Trophoblast cell (in vitro differentiated cells and primary cell): ENCODE measurements around the gene PCDHA10.
"Not testable (repeated sequence)": the region's sequence is repeated elsewhere in the genome, so short reads cannot be mapped to it uniquely, and the experiment has no call there.

Experiments
- DNase-seq, 2 donors: peaks; one replicate each; pipeline ENCODE4 v3.0.0-alpha.2; 2016
- H2AFZ ChIP-seq: 2 replicates; pipeline ENCODE4 v1.6.1; 2013; ENCODE audit warnings: low read length, moderate library complexity, mild to moderate bottlenecking; ENCODE audit not compliant: insufficient read depth, poor library complexity
- H2AK5ac ChIP-seq: 2 replicates; pipeline ENCODE4 v1.6.1; 2013; ENCODE audit warnings: mild to moderate bottlenecking, low read length
- H2BK120ac ChIP-seq: 2 replicates; pipeline ENCODE4 v1.6.1; 2013; ENCODE audit warnings: low read length, mild to moderate bottlenecking, moderate library complexity; ENCODE audit not compliant: insufficient read depth, poor library complexity
- H2BK12ac ChIP-seq: 2 replicates; pipeline ENCODE4 v1.6.1; 2013; ENCODE audit warnings: mild to moderate bottlenecking, low read length, moderate library complexity
- H2BK5ac ChIP-seq: 2 replicates; pipeline ENCODE4 v1.6.1; 2013; ENCODE audit warnings: low read length, low read depth, moderate library complexity, mild to moderate bottlenecking; ENCODE audit not compliant: poor library complexity
- H3K14ac ChIP-seq: 2 replicates; pipeline ENCODE4 v1.6.1; 2013; ENCODE audit warnings: mild to moderate bottlenecking, low read length
- H3K18ac ChIP-seq: 2 replicates; pipeline ENCODE4 v1.6.1; 2013; ENCODE audit warnings: mild to moderate bottlenecking, low read length
- H3K23ac ChIP-seq: 2 replicates; pipeline ENCODE4 v1.6.1; 2013; ENCODE audit warnings: low read length
- H3K27ac ChIP-seq: 2 replicates; pipeline ENCODE4 v1.5.1; 2013; ENCODE audit warnings: low read depth, mild to moderate bottlenecking, inconsistent platforms, low read length, moderate library complexity
- H3K27me3 ChIP-seq: 2 replicates; pipeline ENCODE4 v1.6.1; 2013; ENCODE audit warnings: inconsistent platforms, mild to moderate bottlenecking, low read length, moderate library complexity; ENCODE audit not compliant: insufficient read depth
- H3K36me3 ChIP-seq, 2 experiments: 1 replicate in 1 of 2; 2 replicates in 1 of 2; pipeline ENCODE4 v1.6.1; 2013; ENCODE audit warnings: low read length in 2 of 2, mild to moderate bottlenecking in 2 of 2, moderate library complexity in 1 of 2; ENCODE audit not compliant: insufficient read depth in 2 of 2, control insufficient read depth in 1 of 2
- H3K4ac ChIP-seq: 2 replicates; pipeline ENCODE4 v1.6.1; 2013; ENCODE audit warnings: low read depth, mild to moderate bottlenecking, low read length, moderate library complexity
- H3K4me1 ChIP-seq, 2 experiments: 1 replicate in 1 of 2; 2 replicates in 1 of 2; pipeline ENCODE4 v1.6.1; 2013; ENCODE audit warnings: low read length in 2 of 2, mild to moderate bottlenecking in 2 of 2, moderate library complexity in 1 of 2; ENCODE audit not compliant: insufficient read depth in 2 of 2, control insufficient read depth in 1 of 2
- H3K4me2 ChIP-seq: 2 replicates; pipeline ENCODE4 v1.6.1; 2013; ENCODE audit warnings: inconsistent platforms, mild to moderate bottlenecking, low read length, moderate library complexity
- H3K4me3 ChIP-seq: 2 replicates; pipeline ENCODE4 v1.5.1; 2013; ENCODE audit warnings: mild to moderate bottlenecking, low read depth, low read length, inconsistent platforms
- H3K79me1 ChIP-seq: one replicate; pipeline ENCODE4 v1.6.1; 2013; ENCODE audit warnings: low read length
- H3K79me2 ChIP-seq: 2 replicates; pipeline ENCODE4 v1.6.1; 2013; ENCODE audit warnings: low read length, mild to moderate bottlenecking; ENCODE audit not compliant: control insufficient read depth, insufficient read depth, poor library complexity
- H3K9ac ChIP-seq: 2 replicates; pipeline ENCODE4 v1.6.1; 2013; ENCODE audit warnings: mild to moderate bottlenecking, low read length
- H3K9me3 ChIP-seq: 2 replicates; pipeline ENCODE4 v1.6.1; 2013; ENCODE audit warnings: low read depth, mild to moderate bottlenecking, control low read depth, inconsistent platforms, low read length; ENCODE audit not compliant: insufficient read depth
- H4K12ac ChIP-seq: 2 replicates; pipeline ENCODE4 v1.6.1; 2013; ENCODE audit warnings: low read depth, mild to moderate bottlenecking, low read length, moderate library complexity
- H4K8ac ChIP-seq: 2 replicates; pipeline ENCODE4 v1.6.1; 2013; ENCODE audit warnings: low read depth, mild to moderate bottlenecking, low read length, moderate library complexity
- H4K91ac ChIP-seq: one replicate; pipeline ENCODE4 v1.6.1; 2013; ENCODE audit warnings: low read depth, mild to moderate bottlenecking, low read length, moderate library complexity
- WGBS: extraction: QIAGEN DNeasy Blood & Tissue Kit; methylation state at CpG from one replicate; pipeline ENCODE4 v1.1.7; 2013; ENCODE audit warnings: missing lambda C conversion rate; ENCODE audit not compliant: insufficient read length, insufficient coverage; ENCODE audit errors: extremely low coverage; 5-methylcytosine and 5-hydroxymethylcytosine counted together

The PCDHA10 gene

DNA sequence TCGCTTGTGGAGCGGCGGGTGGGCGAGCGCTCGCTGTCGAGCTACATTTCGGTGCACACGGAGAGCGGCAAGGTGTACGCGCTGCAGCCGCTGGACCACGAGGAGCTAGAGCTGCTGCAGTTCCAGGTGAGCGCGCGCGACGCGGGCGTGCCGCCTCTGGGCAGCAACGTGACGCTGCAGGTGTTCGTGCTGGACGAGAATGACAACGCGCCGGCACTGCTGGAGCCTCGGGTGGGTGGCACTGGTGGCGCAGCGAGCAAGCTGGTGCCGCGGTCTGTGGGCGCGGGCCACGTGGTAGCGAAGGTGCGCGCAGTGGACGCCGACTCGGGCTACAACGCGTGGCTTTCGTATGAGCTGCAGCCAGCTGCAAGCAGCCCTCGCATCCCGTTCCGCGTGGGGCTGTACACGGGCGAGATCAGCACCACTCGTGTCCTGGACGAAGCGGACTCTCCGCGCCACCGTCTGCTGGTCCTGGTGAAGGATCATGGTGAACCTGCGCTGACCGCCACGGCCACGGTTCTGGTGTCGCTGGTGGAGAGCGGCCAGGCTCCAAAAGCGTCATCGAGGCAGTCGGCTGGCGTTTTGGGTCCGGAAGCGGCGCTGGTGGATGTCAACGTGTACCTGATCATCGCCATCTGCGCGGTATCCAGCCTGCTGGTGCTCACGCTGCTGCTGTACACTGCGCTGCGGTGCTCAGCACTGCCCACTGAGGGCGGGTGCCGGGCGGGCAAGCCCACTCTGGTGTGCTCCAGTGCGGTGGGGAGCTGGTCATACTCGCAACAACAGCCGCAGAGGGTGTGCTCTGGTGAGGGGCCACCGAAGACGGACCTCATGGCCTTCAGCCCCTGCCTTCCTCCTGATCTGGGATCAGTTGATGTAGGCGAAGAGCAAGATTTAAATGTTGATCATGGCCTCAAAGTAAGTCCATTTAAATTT, 12.6 kb upstream of the PCDHA10 start:
- Histone ChIP-seq H3K79me2 (no peaks in the 10 kb centered on the region), H2AK5ac (no peak overlapping the region), H2BK12ac (no peak overlapping the region), H3K27ac (no peak overlapping the region), H3K9me3 (no peaks in the 10 kb centered on the region), H3K18ac (no peak overlapping the region), H3K27me3 (no peaks in the 10 kb centered on the region), H3K4ac (no peak overlapping the region), H2BK5ac (no peak overlapping the region), H3K14ac (no peak overlapping the region), H4K12ac (no peak overlapping the region), H4K8ac (no peak overlapping the region), H3K4me1 (no peaks in the 10 kb centered on the region), H2BK120ac (no peak overlapping the region), H4K91ac (no peak overlapping the region), H3K9ac (no peak overlapping the region), H3K4me3 (no peak overlapping the region), H3K36me3 (no peaks in the 10 kb centered on the region), H3K23ac (no peak overlapping the region), H2AFZ (no peak overlapping the region), H3K79me1 (no peaks in the 10 kb centered on the region), H3K4me2 (no peak overlapping the region)
- no peak for DNase-seq
- no CpG with 5 or more reads among the region's 87 CpGs for WGBS

DNA sequence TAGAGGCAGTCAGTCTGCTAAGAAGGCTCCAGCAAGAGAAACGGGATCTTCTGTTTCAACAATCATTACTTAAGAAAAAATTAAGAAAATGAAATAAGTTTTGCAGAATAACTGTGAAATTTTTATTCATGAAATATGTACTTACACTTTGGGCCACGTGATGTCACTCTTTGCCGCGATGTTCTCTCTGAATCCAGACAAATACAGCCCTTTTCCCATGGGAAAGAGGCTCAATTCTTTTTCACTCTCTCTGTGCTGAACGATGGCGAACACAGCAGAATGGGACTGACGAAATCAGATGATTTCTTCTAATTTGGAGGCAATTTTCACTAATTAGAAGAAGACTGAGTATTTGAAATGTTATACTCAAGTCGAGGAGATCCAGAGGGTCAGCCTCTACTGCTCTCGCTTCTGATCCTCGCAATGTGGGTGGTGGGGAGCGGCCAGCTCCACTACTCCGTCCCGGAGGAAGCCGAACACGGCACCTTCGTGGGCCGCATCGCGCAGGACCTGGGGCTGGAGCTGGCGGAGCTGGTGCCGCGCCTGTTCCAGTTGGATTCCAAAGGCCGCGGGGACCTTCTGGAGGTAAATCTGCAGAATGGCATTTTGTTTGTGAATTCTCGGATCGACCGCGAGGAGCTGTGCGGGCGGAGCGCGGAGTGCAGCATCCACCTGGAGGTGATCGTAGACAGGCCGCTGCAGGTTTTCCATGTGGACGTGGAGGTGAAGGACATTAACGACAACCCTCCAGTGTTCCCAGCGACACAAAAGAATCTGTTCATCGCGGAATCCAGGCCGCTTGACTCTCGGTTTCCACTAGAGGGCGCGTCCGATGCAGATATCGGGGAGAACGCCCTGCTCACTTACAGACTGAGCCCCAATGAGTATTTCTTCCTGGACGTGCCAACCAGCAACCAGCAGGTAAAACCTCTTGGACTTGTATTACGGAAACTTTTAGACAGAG, 7.3 kb upstream of the PCDHA10 start, which contains the start of gene PCDHA9:
Gene PCDHA9 (plus strand): TSS at position 244 of the 964 bp plus-strand sequence. CDS start 114 bp downstream, at position 358.
- H2AFZ ChIP-seq, H4K8ac ChIP-seq, H3K9ac ChIP-seq, H3K79me2 ChIP-seq, H2BK120ac ChIP-seq, H4K12ac ChIP-seq, H3K9me3 ChIP-seq, H2AK5ac ChIP-seq, H2BK5ac ChIP-seq, H3K23ac ChIP-seq, H3K18ac ChIP-seq, H3K4me3 ChIP-seq, H3K27me3 ChIP-seq, H3K79me1 ChIP-seq, H4K91ac ChIP-seq, H3K4me2 ChIP-seq, H3K14ac ChIP-seq, DNase-seq, H3K27ac ChIP-seq, H3K4me1 ChIP-seq, H2BK12ac ChIP-seq, H3K36me3 ChIP-seq, H3K4ac ChIP-seq: not testable (repeated sequence)
- no CpG with 5 or more reads among the region's 48 CpGs for WGBS

DNA sequence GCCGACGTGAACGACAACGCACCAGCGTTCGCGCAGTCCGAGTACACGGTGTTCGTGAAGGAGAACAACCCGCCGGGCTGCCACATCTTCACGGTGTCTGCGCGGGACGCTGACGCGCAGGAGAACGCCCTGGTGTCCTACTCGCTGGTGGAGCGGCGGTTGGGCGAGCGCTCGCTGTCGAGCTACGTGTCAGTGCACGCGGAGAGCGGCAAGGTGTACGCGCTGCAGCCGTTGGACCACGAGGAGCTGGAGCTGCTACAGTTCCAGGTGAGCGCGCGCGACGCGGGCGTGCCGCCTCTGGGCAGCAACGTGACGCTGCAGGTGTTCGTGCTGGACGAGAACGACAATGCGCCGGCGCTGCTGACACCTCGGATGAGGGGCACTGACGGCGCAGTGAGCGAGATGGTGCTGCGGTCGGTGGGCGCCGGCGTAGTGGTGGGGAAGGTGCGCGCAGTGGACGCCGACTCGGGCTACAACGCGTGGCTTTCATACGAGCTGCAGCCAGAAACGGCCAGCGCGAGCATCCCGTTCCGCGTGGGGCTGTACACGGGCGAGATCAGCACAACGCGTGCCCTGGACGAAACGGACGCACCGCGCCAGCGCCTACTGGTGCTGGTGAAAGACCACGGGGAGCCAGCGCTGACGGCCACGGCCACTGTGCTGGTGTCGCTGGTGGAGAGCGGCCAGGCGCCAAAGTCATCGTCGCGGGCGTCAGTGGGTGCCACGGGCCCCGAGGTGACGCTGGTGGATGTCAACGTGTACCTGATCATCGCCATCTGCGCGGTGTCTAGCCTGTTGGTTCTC, 5.7 kb upstream of the PCDHA10 start:
- not testable (repeated sequence) for H3K23ac ChIP-seq, H2BK12ac ChIP-seq

More for the DNA sequence above, 5.7 kb upstream of the PCDHA10 start:
- not testable (repeated sequence) for H3K36me3 ChIP-seq, H3K14ac ChIP-seq, H3K79me1 ChIP-seq, H4K12ac ChIP-seq, H3K4me3 ChIP-seq, H2AFZ ChIP-seq, H3K9me3 ChIP-seq, H3K79me2 ChIP-seq, H2BK120ac ChIP-seq, H4K91ac ChIP-seq, H3K18ac ChIP-seq, H2AK5ac ChIP-seq, H4K8ac ChIP-seq, H3K4me2 ChIP-seq, DNase-seq, H3K4me1 ChIP-seq, H2BK5ac ChIP-seq, H3K9ac ChIP-seq, H3K27ac ChIP-seq, H3K27me3 ChIP-seq, H3K4ac ChIP-seq
- whole genome bisulfite sequencing, result no CpG with 5 or more reads among the region's 101 CpGs
